ENCODE measurements around the gene SPPL3.
"Not testable (repeated sequence)": the region's sequence is repeated elsewhere in the genome, so short reads cannot be mapped to it uniquely, and the experiment has no call there.

The SPPL3 gene

DNA sequence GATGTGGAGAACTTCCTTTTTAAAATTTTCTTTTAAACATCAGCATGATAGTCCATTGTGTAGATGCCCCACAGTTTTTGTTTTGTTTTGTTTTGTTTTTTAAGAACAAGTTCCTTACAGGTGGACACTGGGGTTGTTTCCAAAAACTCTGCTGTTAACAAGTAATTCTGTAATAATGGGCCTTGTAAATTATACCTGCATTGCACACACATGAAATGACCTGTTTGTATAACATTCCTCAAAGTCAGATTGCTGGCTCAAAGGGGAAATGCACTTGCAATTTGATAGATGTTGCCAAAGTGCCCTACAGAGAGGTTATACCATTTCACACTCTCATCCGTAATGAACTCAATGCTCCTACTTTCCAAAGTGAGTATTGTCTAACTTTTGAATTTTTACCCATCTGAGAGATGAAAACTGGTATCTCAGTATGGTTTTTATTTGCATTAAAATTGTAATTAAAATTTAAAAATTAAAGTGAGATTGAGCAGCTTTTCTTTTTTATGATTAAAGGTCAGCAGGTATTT is 89.2 kb downstream of the SPPL3 start:
- no peak for DNase-seq

GRCh38 chr12:120814203-120814902 is 89.8 kb downstream of the SPPL3 start:
- peak in 1 of 5 experiments; percentile 47 for DNase-seq

- no peak for DNase-seq
Observed at GRCh38 chr12:120813588-120814153, 90.5 kb downstream of the SPPL3 start.

- no peak for DNase-seq
Observed at GRCh38 chr12:120810021-120810420, 94.1 kb downstream of the SPPL3 start.

DNA sequence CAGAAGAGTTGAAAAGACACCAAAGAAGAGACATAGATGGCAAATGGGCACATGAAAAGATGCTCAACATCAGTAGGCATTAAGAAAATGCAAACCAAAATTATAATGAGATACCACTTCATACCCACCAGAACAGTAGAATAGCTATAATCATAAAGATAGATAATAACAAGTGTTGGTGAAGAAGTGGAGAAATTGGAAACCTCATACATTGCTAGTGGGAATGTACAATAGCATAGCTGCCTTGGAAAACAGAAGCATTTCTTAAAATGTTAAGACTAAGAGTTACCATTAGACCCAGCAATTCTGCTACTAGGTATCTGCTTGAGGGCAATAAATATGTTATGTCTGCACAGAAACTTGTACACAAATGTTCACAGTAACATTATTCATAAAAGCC is 99.7 kb downstream of the SPPL3 start:
- no peak for DNase-seq

DNA sequence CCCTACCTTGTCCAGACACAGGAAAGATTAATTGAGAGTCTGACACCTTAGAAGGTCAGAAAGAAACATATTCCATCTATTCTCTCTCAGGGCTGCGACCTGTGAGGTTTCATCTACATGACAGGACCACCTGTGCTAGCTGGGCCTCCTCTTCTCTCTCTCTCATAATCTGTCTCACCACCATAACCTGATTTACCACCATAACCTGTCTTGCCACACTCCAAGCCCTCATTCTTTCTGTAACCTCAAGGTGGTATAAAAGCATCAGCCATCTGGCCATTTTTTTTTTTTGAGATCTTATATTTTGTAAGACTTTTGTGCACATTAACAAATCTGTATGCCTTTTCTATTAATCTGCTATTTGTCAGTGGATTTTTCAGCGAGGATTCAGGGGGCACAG is 103.0 kb downstream of the SPPL3 start:
- peak in 1 of 5 experiments; percentile 26 for DNase-seq

GRCh38 chr12:120800665-120801064 is 103.5 kb downstream of the SPPL3 start:
- peak in 1 of 5 experiments; percentile 14 for DNase-seq

DNA sequence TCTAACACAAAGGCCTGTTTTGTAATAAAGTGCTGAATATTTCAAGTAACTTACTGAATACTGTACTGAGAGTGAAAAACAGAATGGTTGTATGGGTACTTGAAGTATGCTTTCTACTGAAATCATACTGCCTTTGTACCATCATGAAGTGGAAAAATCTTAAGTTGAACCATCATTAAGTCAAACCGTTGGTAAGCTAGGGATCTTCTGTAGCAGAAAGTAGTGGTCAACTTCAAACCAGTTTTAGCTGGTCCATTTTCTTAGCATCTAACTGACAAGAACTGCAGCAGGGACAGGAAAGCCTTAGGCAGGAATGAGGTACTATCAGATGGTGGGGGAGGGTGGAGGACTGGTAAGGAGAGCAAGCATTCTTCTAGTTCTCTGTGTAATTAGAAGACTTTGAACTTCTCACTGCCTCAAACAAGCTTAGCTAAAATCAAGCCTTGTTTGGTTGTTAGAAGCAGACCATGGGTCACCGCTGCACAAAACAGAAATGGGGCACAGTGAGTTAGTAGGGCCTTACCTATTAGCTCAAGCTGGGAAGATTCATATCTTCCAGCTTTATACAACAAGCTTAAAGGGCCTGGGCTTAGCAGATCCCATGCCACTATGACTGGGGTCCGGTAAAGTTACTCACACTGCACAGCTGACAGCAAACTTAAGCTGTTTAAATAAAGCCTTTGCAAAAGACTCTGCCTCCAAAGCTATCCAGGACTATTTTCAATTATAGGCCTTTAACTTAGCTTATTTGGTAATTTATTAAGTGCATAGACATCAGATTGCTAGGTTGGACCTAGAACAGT is 104.7 kb downstream of the SPPL3 start:
- no peak for DNase-seq

DNA sequence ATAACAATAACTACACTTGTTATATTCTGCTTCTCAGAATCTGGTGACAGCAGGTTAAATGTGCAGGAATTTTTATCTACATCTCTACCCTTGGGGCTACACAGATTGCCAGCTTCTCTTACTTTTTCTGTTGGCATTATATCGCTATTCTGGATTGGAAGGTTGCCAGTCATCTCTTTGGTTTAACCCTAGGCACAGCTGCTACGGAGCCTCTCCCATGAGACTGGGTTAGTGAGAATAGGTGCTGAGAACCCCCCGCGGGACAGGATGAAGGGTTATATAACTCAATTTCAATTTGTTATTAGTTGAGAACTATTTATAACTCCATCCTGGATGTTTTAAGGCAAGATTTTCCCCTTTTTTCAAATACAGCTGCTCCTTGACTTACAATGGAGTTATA is 105.5 kb downstream of the SPPL3 start:
- no peak for DNase-seq

GRCh38 chr12:120797677-120798642 is 106.2 kb downstream of the SPPL3 start:
- DNase-seq: peak in 1 of 5 experiments; percentile 51

- no peak for DNase-seq
Observed at GRCh38 chr12:120795441-120796178, 108.5 kb downstream of the SPPL3 start.

DNA sequence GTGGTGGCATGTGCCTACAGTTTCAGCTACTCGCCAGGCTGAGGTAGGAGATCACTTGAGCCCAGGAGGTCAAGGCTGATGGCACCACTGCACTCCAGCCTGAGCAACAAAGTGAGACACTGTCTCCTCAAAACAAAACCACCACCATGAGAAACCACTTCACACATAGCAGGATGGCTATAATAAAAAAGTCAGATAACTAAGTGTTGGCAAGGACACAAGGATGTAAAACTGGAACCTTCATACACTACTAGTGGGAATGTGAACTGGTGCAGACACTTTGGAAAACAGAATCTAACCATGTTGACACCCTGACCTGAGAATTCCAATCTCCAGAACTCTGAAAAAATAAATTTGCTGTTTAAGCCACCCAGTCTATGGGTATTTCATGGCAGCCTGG is 110.8 kb downstream of the SPPL3 start:
- DNase-seq: no peak

DNA sequence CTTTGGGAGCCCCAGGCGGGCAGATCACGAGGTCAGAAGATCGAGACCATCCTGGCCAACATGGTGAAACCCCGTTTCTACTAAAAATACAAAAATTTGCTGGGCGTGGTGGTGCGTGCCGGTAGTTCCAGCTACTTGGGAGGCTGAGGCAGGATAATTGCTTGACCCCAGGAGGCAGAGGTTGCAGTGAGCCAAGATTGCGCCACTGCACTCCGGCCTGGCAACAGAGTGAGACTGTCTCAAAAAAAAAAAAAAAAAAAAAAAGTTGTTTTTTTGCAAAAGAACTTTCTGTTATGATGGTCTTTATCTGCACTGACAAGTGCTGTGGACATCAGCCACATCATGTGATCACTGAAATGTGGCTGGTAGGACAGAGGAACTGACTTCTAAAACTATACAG is 111.7 kb downstream of the SPPL3 start:
- DNase-seq: not testable (repeated sequence)

DNA sequence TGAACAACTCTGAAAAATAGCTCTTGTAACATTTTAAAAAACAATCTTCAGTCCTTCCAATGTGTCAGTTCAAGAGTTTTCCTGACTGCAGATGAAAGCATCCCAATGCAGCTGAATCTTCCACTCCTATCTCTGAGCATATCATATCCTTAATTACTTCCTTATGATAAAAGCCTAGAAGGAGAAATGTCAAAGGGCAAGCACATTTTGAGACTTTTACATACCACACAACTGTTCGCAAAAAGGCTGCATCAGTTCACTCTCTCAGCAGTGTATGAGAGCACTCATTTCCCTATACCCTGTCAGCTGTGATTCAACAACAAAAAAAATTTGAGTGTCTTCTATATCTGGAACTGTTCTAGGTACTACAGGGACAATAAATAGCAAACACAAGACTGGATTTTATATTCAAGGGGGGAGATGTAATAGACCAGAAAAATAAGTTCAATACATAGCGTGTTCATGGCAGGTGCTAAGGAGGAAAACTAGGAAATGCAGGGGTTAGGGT is 112.4 kb downstream of the SPPL3 start:
- no peak for DNase-seq

- no peak for DNase-seq
Observed at GRCh38 chr12:120790114-120790513, 114.0 kb downstream of the SPPL3 start.

DNA sequence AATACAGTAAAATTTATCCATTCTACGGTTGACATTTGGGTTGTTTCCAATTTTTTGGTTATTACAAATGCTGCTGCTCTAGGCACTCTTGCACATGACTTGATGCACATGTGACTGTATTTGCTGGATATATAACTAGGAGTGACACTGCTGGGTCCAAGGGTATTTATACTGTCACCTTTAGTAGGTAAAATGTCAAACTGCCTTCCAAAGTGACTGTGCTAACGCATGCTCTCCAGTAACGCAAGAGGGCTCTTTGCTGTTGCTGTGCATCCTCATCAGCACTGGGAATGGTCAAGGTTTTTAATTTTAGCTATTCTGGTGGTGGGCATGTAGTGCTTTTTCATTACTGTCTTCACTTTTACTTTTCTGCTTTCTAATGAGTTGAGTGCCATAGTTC is 116.3 kb downstream of the SPPL3 start:
- DNase-seq: no peak

DNA sequence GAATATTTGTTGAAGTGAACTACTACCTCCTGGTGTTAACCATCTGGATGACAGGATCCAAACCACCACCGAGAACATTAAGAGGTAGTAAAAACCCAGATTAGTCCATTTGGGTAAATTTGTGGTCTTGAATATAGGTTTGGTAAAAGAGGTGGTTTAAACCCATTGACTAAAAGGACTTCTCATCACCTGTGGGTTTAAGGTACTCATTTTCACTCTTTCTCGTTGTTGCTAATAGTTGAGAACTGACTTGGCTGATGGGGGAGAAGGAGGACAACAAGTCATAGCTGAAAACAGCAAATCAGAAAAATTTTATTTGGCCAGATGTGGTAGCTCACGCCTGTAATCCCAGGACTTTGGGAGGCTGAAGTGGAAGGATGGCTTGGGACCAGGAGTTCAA is 119.4 kb downstream of the SPPL3 start:
- DNase-seq: peak in 1 of 5 experiments; percentile 51

DNA sequence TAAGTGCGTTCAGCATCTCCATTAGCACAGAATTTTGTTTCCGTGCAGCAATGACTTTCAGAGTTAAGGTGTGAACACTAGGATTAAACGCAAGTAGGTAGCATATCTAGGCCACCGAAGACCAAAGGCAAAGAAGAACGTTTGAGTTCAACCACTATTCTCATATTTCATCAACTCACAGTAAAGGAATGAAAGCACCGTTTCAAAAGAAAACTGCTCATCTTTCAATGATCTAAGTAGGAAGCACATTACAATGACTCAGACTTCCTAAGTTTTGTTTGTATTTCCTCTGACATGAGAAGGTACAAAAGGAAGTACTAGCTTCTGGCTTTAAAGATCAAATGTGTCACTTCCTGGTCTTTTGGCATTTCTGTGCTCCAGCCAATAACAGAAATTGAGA is 121.0 kb downstream of the SPPL3 start:
- DNase-seq: peak in 1 of 5 experiments; percentile 69

DNA sequence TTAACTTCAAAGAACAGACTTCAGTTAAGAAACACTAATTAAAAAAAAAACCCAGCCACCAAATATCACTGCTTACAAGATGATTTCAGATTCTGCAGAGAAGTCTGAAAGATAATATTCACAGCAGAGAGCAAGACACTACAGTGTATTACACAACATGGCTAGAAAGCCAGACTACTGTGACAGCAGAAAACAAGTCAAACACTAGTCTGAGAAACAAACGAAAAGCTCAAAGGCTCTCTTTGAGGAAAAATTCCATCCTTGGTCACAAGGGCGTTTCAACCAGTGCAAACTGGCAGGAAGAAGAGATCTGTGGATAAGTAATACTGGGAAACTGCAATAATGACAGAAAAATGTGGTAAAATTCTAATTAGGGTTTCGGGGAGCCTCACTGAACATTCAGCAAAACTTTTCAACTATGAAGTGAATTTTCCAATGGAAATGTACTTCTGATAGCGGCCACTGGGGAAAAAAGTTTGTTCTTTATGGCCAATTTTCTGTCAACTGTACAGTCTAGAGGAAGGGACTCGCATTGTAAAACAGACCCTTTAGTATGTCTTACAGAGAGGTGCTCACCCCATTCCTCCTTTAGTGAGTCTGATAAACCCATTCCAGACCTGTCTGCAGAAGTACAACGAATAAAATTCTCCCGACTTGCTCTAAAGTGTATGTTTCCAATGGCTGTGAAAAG is 128.2 kb downstream of the SPPL3 start:
- no peak for DNase-seq

DNA sequence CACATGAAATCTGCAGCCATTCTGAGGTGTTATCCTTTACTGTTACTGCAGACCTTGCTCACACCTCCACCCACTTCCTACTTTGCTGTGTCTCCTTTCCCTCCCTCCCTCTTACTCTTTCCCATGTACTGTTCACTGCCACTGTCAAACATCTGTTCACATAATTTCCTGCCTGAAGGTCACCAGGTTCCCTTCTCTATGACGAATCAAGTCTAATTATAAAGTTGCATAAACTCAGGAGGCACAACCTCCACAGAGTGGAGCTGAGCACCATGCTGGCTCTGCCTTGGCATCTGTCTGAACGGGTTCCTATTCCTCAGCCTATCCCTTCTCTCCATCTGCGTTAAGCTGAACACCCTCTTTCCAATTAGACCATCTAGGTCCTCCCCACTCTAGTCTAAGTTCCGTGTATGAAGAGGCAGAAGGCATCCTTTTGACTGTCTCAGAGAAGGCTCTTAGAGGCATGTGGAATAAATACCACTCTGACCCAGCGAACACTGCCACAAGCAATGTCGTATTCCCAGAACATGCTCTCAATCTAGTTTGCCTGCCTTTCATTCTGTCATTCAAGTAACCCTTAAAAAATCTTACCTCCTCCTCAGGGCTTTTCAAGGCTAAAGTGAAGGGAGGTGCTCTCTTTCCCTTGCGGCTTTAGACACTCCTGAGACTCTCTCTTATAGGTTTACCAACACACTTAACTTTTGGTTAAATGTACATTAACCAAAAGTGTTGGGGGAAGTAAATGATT is 129.8 kb downstream of the SPPL3 start:
- no peak for DNase-seq

Data from T-helper 2 cell (primary cell).